GM12874 (cell line): Measurements from ENCODE around the gene CELA2A.

ENCODE experiments used
- CTCF ChIP-seq: IDR thresholded peaks from 2 replicates; pipeline ENCODE4 v1.5.1; 2011; ENCODE audit warnings: low read depth, mild to moderate bottlenecking, control low read depth, low read length, moderate library complexity; ENCODE audit not compliant: insufficient read depth

CELA2A gene

GRCh38 chr1:15456313-15456954 lies at the start of gene CELA2A:
TSS of gene CELA2A (plus strand) at chr1:15456732. CDS start at chr1:15456754, 22 bp downstream.
- TF ChIP-seq CTCF, result no peak

- no peak for TF ChIP-seq CTCF
These were observed 49.0 kb upstream of the CELA2A start for GRCh38 chr1:15407580-15407979.

GRCh38 chr1:15408890-15409387 lies 47.6 kb upstream of the CELA2A start:
- no peak for TF ChIP-seq CTCF

- no peak for TF ChIP-seq CTCF
These were observed 46.9 kb upstream of the CELA2A start, which contains the start of gene EFHD2 for GRCh38 chr1:15409388-15410222. TSS of gene EFHD2 (plus strand) at chr1:15409888. CDS start at chr1:15409972, 84 bp downstream.

- TF ChIP-seq CTCF, result no peak
These were observed 46.2 kb upstream of the CELA2A start for GRCh38 chr1:15410223-15410883.

GRCh38 chr1:15410884-15411245 lies 45.7 kb upstream of the CELA2A start:
- no peak for TF ChIP-seq CTCF

- TF ChIP-seq CTCF, result no peak
These were observed 44.9 kb upstream of the CELA2A start for GRCh38 chr1:15411593-15412137.
